Effector memory CD8-positive, alpha-beta T cell (primary cell): ENCODE measurements around the gene C11orf71.

Experiments
- ATAC-seq: fragments of 150-1000 bp; cut with Tn5 transposase; replicated peaks from 2 replicates; pipeline ENCODE4 v1.10.0; 2021; ENCODE audit warnings: mild to moderate bottlenecking, moderate library complexity
- DNase-seq, 3 experiments: peaks; one replicate each; pipeline ENCODE4 v3.0.0; 2021
- H3K27ac Mint-ChIP-seq, 2 donors: one replicate each; pipeline ENCODE4 v1.8.0; 2022; ENCODE audit warnings: mild to moderate bottlenecking in 2 of 2, mixed read lengths in 2 of 2, moderate library complexity in 2 of 2
- H3K27me3 Mint-ChIP-seq, 2 donors: one replicate each; pipeline ENCODE4 v1.8.0; 2022; ENCODE audit warnings: mixed read lengths in 2 of 2
- H3K36me3 Mint-ChIP-seq: one replicate; pipeline ENCODE4 v1.8.0; 2022; ENCODE audit warnings: mild to moderate bottlenecking, moderate library complexity, mixed read lengths; ENCODE audit not compliant: insufficient read depth
- H3K4me1 Mint-ChIP-seq, 2 donors: one replicate each; pipeline ENCODE4 v1.8.0; 2022; ENCODE audit warnings: low read depth in 2 of 2, mixed read lengths in 2 of 2
- H3K4me3 Mint-ChIP-seq, 2 donors: one replicate each; pipeline ENCODE4 v1.8.0; 2022; ENCODE audit warnings: mild to moderate bottlenecking in 2 of 2, mixed read lengths in 2 of 2, moderate library complexity in 2 of 2
- H3K9me3 Mint-ChIP-seq, 2 donors: one replicate each; pipeline ENCODE4 v1.8.0; 2022; ENCODE audit warnings: mixed read lengths in 2 of 2

The C11orf71 gene

DNA sequence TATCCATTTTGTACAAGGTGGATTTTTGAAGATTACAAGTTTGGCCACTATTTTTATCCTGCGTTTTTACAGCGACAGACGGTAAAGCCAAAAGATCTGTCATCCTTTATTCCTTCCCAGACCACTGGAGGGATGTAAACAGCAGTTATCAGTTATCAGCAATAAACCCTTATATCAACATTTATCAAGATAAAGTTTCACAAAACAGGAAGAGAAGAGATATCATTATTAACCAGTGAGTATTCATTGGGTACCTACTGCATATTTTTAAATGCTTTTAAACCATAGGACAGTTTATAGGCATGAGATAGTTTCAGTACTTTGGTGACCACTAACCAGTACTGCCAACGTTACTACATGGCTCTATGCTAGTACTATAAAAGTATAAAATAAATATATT is 33.1 kb upstream of the C11orf71 start:
- H3K27ac Mint-ChIP-seq = no peak overlapping the region
- ATAC-seq = no peak
- H3K9me3 Mint-ChIP-seq = no peaks in the 10 kb centered on the region
- H3K36me3 Mint-ChIP-seq = no peaks in the 10 kb centered on the region
- H3K4me1 Mint-ChIP-seq = no peaks in the 10 kb centered on the region
- H3K27me3 Mint-ChIP-seq = no peaks in the 10 kb centered on the region
- no peak overlapping the region for H3K4me3 Mint-ChIP-seq
- DNase-seq = no peak

DNA sequence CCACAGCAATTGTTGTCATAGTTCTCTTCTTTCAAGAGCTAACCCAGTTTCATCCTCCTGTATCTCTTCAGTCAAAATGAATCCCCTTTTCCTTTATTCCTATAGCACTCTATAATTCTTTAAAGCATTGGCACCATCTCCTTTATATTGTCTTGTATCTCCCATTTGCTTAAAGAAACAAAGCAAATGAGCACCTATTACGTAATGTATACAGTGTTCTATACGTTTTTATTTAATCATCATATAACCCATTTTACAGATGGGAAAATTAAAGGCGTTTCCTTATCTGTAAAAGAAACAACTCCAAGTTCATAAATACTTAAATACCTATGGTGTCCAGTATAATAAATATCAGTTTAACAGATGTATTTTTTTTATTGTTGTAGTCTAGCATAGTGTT is 32.6 kb upstream of the C11orf71 start:
- no peaks in the 10 kb centered on the region for H3K9me3 Mint-ChIP-seq
- no peak for DNase-seq
- H3K27ac Mint-ChIP-seq = no peak overlapping the region
- H3K4me1 Mint-ChIP-seq = no peaks in the 10 kb centered on the region
- no peaks in the 10 kb centered on the region for H3K36me3 Mint-ChIP-seq
- ATAC-seq = no peak
- H3K4me3 Mint-ChIP-seq = no peak overlapping the region
- H3K27me3 Mint-ChIP-seq = no peaks in the 10 kb centered on the region

GRCh38 chr11:114430290-114430689 is 30.0 kb upstream of the C11orf71 start:
- H3K36me3 Mint-ChIP-seq = no peaks in the 10 kb centered on the region
- DNase-seq (no peak), ATAC-seq (no peak)
- H3K27me3 Mint-ChIP-seq = no peaks in the 10 kb centered on the region
- H3K4me3 Mint-ChIP-seq = no peak overlapping the region
- no peaks in the 10 kb centered on the region for H3K4me1 Mint-ChIP-seq
- no peaks in the 10 kb centered on the region for H3K9me3 Mint-ChIP-seq
- no peak overlapping the region for H3K27ac Mint-ChIP-seq

DNA sequence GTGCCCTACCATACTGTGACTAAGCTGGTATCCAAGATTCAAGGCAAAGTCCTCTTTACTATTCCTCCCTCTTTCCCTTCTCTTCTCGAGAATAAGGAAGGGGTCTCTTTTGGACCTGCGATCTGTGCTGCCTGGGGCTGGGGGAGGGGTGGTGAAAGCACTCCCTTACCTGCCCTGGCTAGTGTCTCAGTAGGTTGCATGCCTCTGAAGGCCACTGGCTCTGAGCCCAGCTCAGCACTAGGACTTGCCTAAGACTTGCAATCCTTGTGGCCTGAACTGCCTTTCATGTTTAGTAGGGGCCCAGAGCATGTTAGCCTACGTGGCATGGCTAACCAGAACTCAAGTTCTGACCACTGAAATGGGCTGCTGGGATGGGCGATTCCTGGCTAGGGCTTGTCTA is 26.0 kb upstream of the C11orf71 start:
- ATAC-seq (no peak), DNase-seq (no peak)
- no peaks in the 10 kb centered on the region for H3K9me3 Mint-ChIP-seq
- no peak overlapping the region for H3K27ac Mint-ChIP-seq
- no peaks in the 10 kb centered on the region for H3K27me3 Mint-ChIP-seq
- H3K36me3 Mint-ChIP-seq = no peaks in the 10 kb centered on the region
- no peak overlapping the region for H3K4me3 Mint-ChIP-seq
- no peaks in the 10 kb centered on the region for H3K4me1 Mint-ChIP-seq

- H3K27me3 Mint-ChIP-seq = no peaks in the 10 kb centered on the region
- DNase-seq = no peak
- no peaks in the 10 kb centered on the region for H3K9me3 Mint-ChIP-seq
- H3K27ac Mint-ChIP-seq = no peak overlapping the region
- no peak overlapping the region for H3K4me3 Mint-ChIP-seq
- ATAC-seq = no peak
- H3K36me3 Mint-ChIP-seq = peaks cover 4% of the 10 kb centered on the region
- H3K4me1 Mint-ChIP-seq = no peaks in the 10 kb centered on the region
Observed at GRCh38 chr11:114416441-114416961, 16.2 kb upstream of the C11orf71 start.

DNA sequence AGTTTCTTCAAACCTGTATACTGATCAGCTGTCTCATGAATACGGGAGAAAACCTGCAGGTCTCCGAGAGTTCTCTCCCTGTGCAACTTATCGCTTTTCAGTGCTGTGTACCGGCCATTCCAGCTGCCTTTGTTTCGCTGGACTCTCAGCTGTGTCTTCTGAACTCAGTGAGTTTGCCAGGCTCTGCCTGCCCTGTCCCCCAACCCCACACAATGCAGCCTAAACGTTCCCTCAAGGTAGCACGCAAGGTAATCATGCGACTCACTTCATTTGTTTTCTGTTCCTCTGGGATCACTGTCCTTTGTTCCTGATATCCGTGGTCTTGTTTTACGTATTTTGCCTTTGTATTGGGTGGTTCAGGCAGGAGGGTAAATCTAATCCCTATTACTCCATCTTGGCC is 13.6 kb upstream of the C11orf71 start:
- no peak for ATAC-seq
- Mint-ChIP-seq H3K27ac (no peak overlapping the region), H3K9me3 (no peaks in the 10 kb centered on the region), H3K4me1 (no peaks in the 10 kb centered on the region), H3K27me3 (no peaks in the 10 kb centered on the region), H3K36me3 (peaks cover 24% of the 10 kb centered on the region), H3K4me3 (no peak overlapping the region)
- no peak for DNase-seq

DNA sequence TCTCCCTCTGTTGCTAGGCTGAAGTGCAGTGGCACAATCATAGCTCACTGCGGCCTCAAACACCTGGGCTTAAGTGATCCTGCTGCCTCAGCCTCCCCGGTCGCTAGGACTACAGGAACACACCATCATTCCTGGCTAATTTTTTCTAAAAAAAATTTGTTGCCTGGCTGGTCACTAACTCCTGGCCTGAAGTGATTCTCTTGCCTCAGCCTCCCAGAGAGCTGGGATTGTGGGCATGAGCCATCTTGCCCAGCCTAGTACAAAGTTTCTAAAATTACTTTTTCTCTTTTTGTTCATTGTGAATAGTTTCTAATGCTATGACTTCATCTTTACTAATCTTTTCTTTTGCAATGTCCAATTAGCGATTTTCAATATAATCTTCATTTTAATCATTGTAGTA is 12.6 kb upstream of the C11orf71 start:
- Mint-ChIP-seq H3K27ac (no peak overlapping the region), H3K27me3 (no peaks in the 10 kb centered on the region), H3K36me3 (peaks cover 32% of the 10 kb centered on the region), H3K9me3 (no peaks in the 10 kb centered on the region), H3K4me3 (no peak overlapping the region), H3K4me1 (no peaks in the 10 kb centered on the region)
- ATAC-seq = no peak
- no peak for DNase-seq

GRCh38 chr11:114401311-114401710 is 1.0 kb upstream of the C11orf71 start:
- no peak for DNase-seq
- H3K36me3 Mint-ChIP-seq = peaks cover 47% of the 10 kb centered on the region
- no peaks in the 10 kb centered on the region for H3K27me3 Mint-ChIP-seq

GRCh38 chr11:114400915-114401223 is 558 bp upstream of the C11orf71 start:
- Mint-ChIP-seq H3K9me3 (no peaks in the 10 kb centered on the region), H3K4me1 (peaks cover 33 to 42% of the 10 kb centered on the region in 2 donors), H3K27ac (peak overlapping the region; percentile 98 to 99), H3K27me3 (no peaks in the 10 kb centered on the region), H3K4me3 (peak overlapping the region; percentile 92 to 96), H3K36me3 (peaks cover 42% of the 10 kb centered on the region)
- DNase-seq (no peak), ATAC-seq (no peak)

More at GRCh38 chr11:114401311-114401710, 1.0 kb upstream of the C11orf71 start:
- ATAC-seq = no peak
- H3K4me1 Mint-ChIP-seq = peaks cover 33 to 46% of the 10 kb centered on the region in 2 donors
- H3K27ac Mint-ChIP-seq = peak overlapping the region; percentile 98 to 99
- H3K9me3 Mint-ChIP-seq = no peaks in the 10 kb centered on the region
- peak overlapping the region; percentile 92 to 96 for H3K4me3 Mint-ChIP-seq

DNA sequence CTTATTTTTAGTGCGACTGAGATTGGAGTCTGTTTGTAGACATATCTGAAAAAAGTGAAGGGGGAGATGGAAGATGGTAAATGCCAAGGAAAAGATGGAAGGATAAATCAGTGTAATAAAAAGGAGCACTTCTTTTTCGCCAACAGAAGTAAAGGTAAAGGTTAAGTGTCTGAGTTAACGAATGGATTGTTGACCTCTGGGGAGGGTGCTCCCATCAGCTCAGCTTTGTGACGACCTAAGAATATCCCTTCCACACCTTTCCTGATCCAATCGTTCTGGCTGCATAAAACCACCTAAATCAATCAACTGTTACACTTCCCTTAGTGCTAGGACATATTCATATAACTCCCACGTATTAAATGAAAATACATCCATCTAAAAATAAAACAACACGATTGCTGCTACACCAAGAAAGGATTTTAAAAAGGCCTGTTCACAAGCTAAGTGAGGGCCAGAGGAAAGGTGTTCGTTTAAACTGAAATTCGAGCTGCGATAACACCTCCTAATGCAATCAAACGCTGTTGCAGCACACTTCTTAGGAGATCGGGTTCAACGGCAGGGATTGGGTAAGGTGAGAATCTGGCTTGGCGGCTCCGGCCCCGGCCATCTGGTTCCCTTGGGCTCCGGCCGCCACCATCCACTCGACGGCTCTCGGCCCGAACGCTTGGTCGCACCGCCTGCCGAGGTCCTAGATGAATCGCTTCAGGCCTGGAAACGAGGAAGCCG is 658 bp downstream of the C11orf71 start:
- Mint-ChIP-seq H3K27me3 (no peaks in the 10 kb centered on the region), H3K36me3 (peaks cover 32% of the 10 kb centered on the region), H3K4me1 (peaks cover 30 to 31% of the 10 kb centered on the region in 2 donors), H3K27ac (peak overlapping the region; percentile 98 to 99), H3K9me3 (no peaks in the 10 kb centered on the region), H3K4me3 (peak overlapping the region; percentile 92 to 96)
- DNase-seq (no peak), ATAC-seq (peak; percentile 8)

DNA sequence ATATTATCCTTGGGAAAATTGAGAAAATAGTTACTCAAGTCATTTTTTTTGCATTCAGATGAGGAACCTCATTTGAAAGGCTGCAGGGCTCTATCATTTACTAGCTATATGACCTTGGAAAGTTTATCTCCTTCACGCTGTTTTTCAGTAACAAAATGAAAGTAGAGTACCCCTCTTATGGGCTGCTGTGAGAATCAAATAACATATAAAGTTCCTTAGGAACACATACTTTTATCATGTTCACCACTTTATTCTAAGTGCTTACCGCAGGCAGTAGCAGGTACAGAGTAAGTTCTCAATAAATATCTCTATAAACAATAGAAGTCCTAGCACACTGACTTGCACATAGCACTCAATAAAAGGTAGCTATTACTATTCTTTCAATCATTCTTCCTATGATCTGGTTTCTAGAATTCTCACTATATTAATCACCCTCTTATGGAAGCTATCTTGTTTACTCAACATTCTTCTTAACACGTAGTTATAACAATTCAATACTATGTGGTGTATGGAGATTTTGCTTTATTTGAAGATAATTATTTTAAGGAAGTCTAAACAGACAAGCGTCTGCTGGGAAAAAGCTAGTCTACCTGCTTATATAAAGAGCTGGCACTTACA is 1.9 kb downstream of the C11orf71 start:
- no peak for DNase-seq
- Mint-ChIP-seq H3K4me1 (peaks cover 24 to 26% of the 10 kb centered on the region in 2 donors), H3K4me3 (peak overlapping the region; percentile 92 to 96), H3K27ac (peak overlapping the region in 1 of 2 donors; percentile 99), H3K27me3 (no peaks in the 10 kb centered on the region), H3K9me3 (no peaks in the 10 kb centered on the region), H3K36me3 (peaks cover 34% of the 10 kb centered on the region)
- no peak for ATAC-seq

DNA sequence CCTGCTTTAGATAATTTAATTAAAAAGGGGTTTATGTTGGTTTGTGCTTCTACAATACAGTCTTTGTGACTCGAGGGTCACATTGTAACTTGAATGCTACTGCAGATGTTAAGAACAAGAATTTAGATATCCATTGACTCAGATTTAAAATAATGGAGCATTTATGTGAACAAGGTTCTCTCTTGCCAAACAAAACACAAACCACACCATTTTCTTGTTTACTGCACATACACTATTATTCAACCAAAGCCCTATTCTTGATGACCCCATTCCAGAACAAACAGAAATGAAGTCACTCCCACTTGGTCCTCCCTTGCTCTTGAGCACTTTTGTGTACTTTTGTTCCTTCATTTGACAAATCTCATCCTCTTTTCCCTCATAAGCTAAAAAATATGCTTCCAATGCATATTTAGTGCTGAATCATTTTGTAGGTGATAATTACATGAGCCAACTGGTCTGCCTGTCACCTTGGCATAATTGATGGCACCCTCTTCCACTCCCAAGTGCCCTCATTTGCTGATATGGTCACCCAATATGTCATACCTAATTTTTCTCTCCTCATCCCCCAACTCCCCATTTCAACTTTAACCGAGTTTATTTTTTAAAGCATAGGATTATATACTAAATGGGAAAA is 2.8 kb downstream of the C11orf71 start:
- Mint-ChIP-seq H3K27me3 (no peaks in the 10 kb centered on the region), H3K27ac (peak overlapping the region in 1 of 2 donors; percentile 52), H3K4me3 (no peak overlapping the region), H3K9me3 (no peaks in the 10 kb centered on the region), H3K36me3 (peaks cover 25% of the 10 kb centered on the region), H3K4me1 (peaks cover 18 to 23% of the 10 kb centered on the region in 2 donors)
- DNase-seq (no peak), ATAC-seq (no peak)

DNA sequence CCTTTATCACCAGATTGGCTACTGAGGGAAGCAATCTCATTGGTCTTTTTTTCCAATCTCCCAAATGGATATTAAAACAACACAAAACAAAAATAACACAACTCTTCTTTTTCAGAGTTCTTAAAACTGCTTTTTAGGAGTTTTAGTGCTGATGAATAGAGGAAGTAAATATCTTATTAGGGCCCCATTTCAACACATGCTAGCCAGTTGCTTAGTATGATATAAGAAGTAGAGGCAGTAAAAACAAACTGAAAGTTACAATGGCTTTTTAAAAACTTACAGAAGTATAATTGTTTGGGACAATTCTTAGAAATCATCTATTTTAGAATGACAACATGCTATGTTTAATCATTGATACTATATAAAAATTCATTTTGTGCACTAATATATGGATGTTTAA is 3.4 kb downstream of the C11orf71 start:
- ATAC-seq (no peak), DNase-seq (no peak)
- Mint-ChIP-seq H3K27me3 (no peaks in the 10 kb centered on the region), H3K27ac (no peak overlapping the region), H3K4me3 (no peak overlapping the region), H3K36me3 (peaks cover 19% of the 10 kb centered on the region), H3K9me3 (no peaks in the 10 kb centered on the region), H3K4me1 (peaks cover 15 to 21% of the 10 kb centered on the region in 2 donors)

GRCh38 chr11:114395736-114396135 is 4.6 kb downstream of the C11orf71 start:
- peaks cover 17% of the 10 kb centered on the region for H3K36me3 Mint-ChIP-seq
- no peaks in the 10 kb centered on the region for H3K9me3 Mint-ChIP-seq
- H3K27ac Mint-ChIP-seq = no peak overlapping the region
- H3K27me3 Mint-ChIP-seq = no peaks in the 10 kb centered on the region
- ATAC-seq = no peak
- no peak for DNase-seq
- no peak overlapping the region for H3K4me3 Mint-ChIP-seq
- peaks cover 14 to 19% of the 10 kb centered on the region in 2 donors for H3K4me1 Mint-ChIP-seq
